Measurements from ENCODE around the gene ELAVL4. TPM values are rescaled to one million over a fixed set of nuclear protein-coding genes. Genes with fewer than 3 reads are reported as not detected.

The ELAVL4 gene
- total and polyA plus RNA-seq, 2 of the 8 experiments (the other 6 are each of a cell fraction or from before 2014, with no cell fraction given), result 0.21 to 0.89 TPM

DNA sequence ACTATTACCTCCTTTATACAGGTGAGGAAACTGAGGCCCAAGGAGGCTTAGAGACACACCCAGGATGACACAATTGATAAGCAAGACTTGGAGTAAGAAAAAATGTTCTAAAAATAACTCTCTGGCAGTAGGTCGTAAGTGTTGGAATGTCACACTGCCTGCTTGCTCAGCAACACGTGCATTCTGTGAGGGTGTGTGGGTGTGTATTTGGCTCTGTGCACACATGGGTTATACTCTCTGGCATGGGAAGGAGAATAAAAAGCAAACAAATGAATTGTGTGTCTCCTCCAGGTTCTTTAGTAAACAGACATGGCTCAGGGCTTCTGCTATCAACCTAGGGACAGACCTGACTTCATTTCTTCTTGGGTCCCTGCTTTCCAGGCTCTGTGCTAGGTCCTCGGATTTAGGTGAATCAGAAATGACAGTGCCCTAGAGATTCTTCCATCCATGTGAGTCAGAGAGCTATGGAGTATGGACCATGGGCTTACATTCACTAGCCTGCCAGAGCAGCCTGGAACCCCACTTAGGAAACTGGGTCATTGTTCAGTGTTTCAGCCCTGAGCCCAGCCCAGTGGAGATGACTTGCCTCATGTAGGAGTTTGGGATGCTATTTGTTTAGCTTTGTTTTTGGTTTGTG lies 72.4 kb downstream of the ELAVL4 start:
- Histone ChIP-seq H2BK5ac (ENCODE audit: low read depth, low read length) (no peak overlapping the region), H2AK5ac (ENCODE audit: low read depth, low read length) (no peak overlapping the region), H2AFZ (ENCODE audit: low read length) (no peak overlapping the region), H3K23ac (ENCODE audit: insufficient read length) (no peak overlapping the region), H2BK120ac (replicated peaks; ENCODE audit: low read depth, low read length) (no peak overlapping the region), H4K5ac (ENCODE audit: insufficient read length, low read depth, low read length) (no peak overlapping the region), H2BK15ac (ENCODE audit: low read length) (no peak overlapping the region), H3K23me2 (ENCODE audit: low read depth, low read length) (no peaks in the 10 kb centered on the region), H3K79me2 (ENCODE audit: control insufficient read depth in 1 of 2, insufficient read depth in 2 of 2, low read length in 2 of 2) (no peaks in the 10 kb centered on the region), H3K36me3 (ENCODE audit: control insufficient read depth in 2 of 4, insufficient read depth in 4 of 4, low read length in 3 of 4) (no peaks in the 10 kb centered on the region), H4K8ac (ENCODE audit: extremely low read depth, insufficient read depth, low read length) (no peak overlapping the region), H3K4me2 (ENCODE audit: insufficient read depth in 1 of 2, low read depth in 2 of 2, low read length in 2 of 2) (no peak overlapping the region), H2BK20ac (ENCODE audit: low read length) (no peak overlapping the region), H3K4me1 (replicated peaks in 1 of 4; ENCODE audit: control insufficient read depth in 3 of 4, insufficient read depth in 4 of 4, low read length in 3 of 4) (0 out of 7 replicates have a peak, but pooled peaks cover 0 to 2% (median 0%) of the 10 kb centered on the region in 4 experiments), H3K9me3 (ENCODE audit: insufficient read depth in 2 of 2, low read depth in 1 of 2, low read length in 1 of 2) (no peaks in the 10 kb centered on the region), H3K4me3 (ENCODE audit: extremely low read depth in 1 of 4, insufficient read depth in 2 of 4, low read depth in 3 of 4, low read length in 4 of 4) (no peak overlapping the region), H4K20me1 (replicated peaks in 1 of 2; ENCODE audit: control insufficient read depth in 1 of 2, insufficient read depth in 2 of 2, low read length in 2 of 2) (no peaks in the 10 kb centered on the region), H3K27me3 (replicated peaks in 1 of 4; ENCODE audit: control insufficient read depth in 3 of 4, extremely low read depth in 1 of 4, insufficient read depth in 3 of 4, low read length in 3 of 4) (no peaks in the 10 kb centered on the region), H2BK12ac (ENCODE audit: low read depth, low read length) (no peak overlapping the region), H3K79me1 (ENCODE audit: low read depth, low read length) (no peaks in the 10 kb centered on the region), H4K91ac (replicated peaks; ENCODE audit: insufficient read length, low read length) (no peak overlapping the region), H3K27ac (ENCODE audit: low read depth, low read length) (no peak overlapping the region), H3K4ac (replicated peaks; ENCODE audit: insufficient read length, low read depth, low read length) (no peak overlapping the region), H3K9ac (replicated peaks in 1 of 4; ENCODE audit: extremely low read depth in 1 of 4, low read depth in 3 of 4, low read length in 3 of 4) (no peak overlapping the region), H3K56ac (replicated peaks; ENCODE audit: insufficient read length, low read depth, low read length) (no peak overlapping the region), H3K18ac (ENCODE audit: extremely low read depth, low read length) (no peak overlapping the region), H3K14ac (ENCODE audit: insufficient read length) (no peak overlapping the region)
- TF ChIP-seq EGR1 (IDR thresholded peaks at IDR 0.05; ENCODE audit: borderline replicate concordance, low read depth, low read length) (no peak), SP4 (IDR thresholded peaks at IDR 0.05; ENCODE audit: low read length) (no peak), EZH2 (IDR thresholded peaks at IDR 0.05; ENCODE audit: low read depth, low read length, severe bottlenecking) (no peak)
- 87% methylated on average over 3 of the region's 3 CpGs; no CpG with 5 or more reads in 1 of the 2 experiments for WGBS, 2 experiments (ENCODE audit: extremely low coverage in 1 of 2, insufficient coverage in 1 of 2, insufficient read length in 1 of 2, insufficient replicate concordance in 2 of 2, low coverage in 1 of 2, low lambda C conversion rate in 2 of 2, missing lambda C conversion rate in 1 of 2)
- POLR2A ChIA-PET (ENCODE audit: partially characterized antibody), result no interaction called here
- FAIRE-seq (no peak), DNase-seq (ENCODE audit: low read depth in 1 of 2, low spot score in 2 of 2) (no peak)
- CTCF ChIA-PET (ENCODE audit: partially characterized antibody), result no interaction called here
